Inflammatory macrophage (primary cell): Measurements from ENCODE around the gene RFC4.

Experiments used
- DNase-seq, 2 donors: peaks; one replicate each; pipeline ENCODE4 v3.0.0-alpha.2; 2020 to 2022

RFC4 gene

DNA sequence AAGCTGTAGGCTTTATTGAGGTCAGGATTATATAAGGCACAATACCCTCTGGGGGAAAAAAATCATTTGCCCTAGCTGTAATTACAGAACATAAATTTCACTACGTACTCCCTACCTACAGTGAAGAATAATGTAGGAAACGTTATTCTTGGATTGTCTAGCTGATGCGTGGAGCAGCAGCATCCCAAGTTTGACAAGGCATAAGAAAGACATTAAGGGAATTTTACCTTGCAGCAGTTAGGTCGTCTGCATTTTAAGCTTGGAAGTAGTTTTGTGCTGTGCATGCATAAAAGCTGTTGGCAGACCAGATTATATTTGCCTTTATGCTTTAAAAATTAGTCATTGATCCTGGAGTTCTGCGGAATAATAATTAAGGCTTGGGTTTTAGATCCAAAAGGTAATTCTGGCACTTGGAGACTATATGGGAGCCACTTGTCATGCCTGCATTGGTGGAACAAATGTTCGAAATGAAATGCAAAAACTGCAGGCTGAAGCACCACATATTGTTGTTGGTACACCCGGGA is 20.7 kb downstream of the RFC4 start:
- DNase-seq = no peak

DNA sequence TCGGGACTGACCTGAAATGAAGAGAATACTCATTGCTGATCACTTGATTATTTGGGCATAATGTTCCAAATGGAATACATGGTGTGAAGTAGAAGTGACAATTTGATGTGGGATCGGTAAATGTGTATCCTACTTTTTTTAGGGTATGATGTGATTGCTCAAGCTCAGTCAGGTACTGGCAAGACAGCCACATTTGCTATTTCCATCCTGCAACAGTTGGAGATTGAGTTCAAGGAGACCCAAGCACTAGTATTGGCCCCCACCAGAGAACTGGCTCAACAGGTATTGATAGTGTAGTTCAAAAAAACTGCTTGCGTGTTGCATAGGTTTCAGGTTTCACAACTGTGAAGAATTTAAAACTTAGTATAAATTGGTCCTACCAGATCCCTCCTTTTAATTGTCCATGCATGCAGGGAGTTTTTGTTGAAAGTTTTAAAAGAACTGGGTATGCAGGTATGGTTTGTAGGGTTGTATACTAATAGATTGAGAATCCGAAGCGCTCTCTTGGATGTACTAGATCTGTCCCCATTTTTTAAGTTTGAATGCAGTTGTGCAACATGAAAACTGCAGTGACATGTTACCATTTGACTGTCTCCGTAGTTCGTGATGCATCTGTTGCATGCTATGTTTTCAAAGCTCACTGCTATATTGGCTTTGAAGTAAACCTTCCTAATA is 21.3 kb downstream of the RFC4 start:
- no peak for DNase-seq

DNA sequence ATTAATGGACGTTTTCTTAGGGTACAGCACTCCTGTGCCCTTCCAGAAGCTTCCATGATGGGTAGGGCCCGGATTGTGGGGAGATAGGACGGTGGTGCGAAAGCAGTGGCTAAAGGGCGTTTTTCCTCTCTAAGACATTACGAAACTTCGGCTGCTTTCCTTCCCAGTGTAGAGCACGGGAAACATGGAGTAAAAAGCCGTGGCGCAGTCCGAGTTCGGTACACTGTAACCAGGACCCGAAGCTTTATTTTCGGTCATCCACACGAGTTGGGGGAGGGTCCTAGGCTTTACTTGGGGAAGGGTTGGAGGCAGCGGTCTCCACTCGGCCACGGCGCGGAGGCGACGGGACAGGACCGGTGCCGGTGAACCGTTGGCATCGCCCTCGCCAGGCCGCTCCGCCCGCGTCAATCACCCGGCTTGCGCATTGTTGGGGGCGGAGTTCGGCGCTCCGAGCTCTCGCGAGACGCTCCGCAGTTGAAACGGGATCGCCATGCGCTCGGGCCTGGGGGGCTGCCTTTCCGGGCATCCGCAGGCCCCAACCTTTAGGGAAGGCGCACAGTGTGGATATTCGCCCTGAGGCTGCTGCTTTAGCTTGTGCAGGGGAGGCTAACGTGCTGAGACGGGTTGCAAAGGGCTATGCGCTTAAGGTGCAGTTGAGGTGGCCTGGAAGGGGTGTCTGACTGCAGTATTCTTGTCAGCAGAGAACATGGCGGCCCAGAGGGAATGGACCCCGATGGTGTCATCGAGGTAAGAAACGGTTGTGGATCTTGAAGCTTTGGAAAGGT is 22.4 kb downstream of the RFC4 start:
- DNase-seq = peak; percentile 85 to 87

DNA sequence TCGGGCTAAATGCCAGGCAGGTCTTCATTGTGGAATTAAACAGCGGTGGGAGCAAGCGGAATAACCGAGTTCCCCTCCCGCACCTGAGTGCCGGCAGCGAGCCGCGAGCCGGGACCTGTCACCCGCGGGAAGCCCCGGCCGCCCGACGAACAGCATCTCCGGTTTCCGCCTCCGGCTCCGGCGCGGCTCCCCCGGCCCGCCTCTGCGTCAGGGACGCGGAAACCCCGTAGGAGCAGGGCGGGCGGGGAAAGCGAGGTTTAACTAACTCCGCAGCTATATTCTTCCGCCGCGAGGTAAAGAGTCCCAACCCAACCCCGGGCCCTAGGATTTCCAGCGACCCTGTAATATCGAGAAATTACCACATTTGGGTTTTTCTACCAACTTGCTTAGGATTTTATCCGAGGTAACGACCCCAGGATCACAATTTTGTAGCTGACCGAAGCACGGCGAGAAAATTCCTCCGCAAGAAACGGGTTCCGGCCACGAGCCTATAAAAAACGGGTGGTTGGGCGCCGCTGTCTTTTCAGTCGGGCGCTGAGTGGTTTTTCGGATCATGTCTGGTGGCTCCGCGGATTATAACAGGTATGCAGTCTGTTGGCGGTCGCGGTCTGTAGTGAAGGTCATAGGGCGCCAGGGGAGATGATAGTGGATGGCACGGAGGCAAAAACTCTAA is 23.1 kb downstream of the RFC4 start, which contains the start of gene EIF4A2:
Gene EIF4A2 (plus strand): TSS at position 520 of the 673 bp plus-strand sequence. CDS start 34 bp downstream, at position 554.
- peak; percentile 85 to 91 for DNase-seq

DNA sequence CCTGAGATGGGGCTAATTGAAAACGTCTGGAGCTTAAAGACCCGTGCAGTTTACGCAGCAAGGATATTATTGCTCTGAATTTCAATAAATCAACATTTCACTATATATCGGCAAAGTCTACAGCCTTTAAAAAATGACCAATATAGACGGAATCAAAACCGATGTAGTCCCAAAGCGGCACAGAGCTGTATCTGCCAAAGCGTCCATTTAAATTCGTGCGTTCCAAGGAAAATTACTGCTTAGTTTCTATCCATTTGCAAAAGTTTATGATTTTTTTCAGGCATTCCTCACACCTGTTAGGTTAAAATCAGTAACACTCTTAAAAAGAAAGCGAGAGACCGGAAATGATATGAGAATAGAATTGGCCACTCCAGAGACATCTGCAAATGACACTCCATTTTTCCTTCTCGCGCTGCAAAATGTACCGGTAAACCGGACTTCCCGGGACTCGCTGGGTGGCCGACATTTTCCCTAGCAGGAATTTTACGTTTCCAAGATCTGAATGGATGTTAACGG is 23.7 kb downstream of the RFC4 start:
- DNase-seq = no peak

DNA sequence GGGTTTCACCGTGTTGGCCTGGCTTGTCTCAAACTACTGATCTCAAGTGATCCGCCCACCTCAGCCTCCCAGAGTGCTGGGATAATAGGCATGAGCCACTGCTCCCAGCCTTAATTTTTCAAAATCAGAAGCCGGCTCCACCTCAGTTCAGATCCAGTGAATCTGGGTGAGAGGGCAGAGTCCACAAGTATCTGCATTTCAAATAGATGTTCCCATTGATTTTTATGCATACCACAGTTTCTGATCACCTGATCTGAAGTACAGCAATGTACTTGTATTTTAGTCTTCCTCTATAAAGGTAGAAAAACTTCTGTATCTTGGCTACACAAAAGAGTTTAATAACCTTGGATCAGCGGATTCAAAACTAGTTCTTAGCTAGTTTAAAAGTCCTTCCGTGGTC is 27.1 kb downstream of the RFC4 start:
- DNase-seq = no peak

DNA sequence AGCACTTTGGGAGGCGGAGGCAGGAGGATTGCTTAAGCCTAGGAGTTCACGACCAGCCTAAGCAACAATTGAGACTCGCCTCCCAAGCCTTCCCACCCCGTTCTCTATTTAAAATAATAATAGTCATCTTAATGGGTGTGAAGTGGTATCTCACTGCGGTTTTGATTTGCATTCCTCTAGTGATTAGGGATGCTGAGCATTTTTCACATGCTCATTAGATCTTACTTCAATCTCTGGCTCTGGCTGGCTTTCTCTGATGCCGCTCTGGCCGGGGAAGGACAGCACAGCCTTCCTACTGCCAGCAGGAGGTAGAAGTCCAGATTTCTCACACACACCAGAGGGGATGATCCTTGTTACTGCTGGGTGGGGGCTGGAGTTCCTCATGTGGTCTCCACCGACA is 30.3 kb downstream of the RFC4 start:
- DNase-seq = no peak

DNA sequence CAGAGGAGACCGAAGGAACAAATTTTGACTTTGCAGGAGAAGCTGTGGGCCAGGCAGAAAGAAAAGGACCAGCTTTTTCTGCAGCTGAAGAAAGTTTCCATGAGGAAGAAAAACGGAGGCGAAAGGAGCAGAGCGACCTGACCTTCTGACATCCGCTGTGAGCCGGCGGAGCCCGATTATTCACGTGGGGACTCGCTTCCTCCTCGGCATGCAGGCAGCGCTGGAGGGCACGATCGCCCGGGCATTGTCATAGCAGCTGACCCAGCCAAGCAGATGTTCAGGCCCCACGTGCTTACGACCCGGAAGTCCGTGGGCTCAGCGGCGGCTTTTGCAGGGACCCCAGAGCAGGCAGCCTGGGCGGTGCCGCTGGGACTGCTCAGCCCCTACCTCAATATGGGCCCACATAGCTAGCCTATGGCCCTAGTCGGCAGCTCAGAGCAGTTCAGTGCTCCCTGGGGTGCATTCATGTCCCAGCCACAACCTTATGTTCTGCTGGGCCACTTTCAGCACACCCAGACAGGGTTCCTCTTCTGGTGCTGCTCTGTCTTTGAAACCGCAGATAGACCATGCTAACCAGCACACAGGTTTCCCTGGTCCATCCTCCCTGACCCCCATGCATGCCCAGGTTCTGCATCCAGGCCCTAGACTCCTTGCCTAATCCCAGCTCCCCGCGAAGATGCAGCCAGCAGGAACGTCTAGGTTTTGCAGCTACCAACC is 33.4 kb downstream of the RFC4 start:
- peak; percentile 91 to 96 for DNase-seq

DNA sequence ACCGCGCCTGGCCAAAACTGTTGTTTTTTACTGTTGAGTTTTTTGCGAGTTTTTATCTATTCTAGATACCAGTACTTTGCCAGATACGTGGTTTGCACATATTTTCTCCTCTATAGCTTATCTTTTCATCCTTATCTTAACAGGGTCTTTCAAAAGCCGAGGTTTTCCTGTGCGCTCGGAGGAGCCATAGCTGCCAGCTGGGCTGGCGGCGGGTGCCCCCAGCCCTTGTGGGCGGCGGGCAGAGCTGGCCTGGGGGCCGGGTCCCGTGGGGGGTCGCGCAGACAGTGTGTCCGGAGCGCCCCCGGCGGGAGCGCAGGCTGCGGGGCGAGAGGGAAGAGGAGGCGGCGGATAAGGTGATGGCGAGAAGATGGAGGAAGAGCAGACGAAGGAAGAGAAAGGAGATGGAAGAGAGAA is 34.0 kb downstream of the RFC4 start:
- no peak for DNase-seq

DNA sequence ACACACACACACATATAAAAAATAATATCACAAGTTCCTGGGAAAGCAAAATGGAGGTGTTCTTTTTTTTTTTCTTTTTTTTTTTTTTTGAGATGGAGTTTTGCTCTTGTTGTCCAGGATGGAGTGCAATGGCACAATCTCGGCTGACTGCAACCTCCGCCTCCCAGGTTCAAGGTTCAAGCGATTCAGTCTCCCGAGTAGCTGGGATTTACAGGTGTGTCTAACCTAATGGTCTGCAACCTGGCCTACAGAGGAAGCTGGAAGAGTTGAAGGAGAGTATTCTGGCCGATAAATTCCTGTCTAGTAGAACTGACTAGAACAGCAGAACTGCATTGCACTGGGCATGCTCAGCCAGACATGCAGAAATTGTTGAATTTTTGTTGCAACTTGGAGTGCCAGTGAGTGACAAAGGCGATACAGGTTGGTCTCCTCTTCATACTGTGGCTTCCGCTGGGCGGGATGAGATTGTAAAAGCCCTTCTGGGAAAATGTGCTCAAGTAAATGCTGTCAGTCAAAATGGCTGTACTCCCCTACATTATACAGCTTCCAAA is 45.3 kb downstream of the RFC4 start:
- no peak for DNase-seq

DNA sequence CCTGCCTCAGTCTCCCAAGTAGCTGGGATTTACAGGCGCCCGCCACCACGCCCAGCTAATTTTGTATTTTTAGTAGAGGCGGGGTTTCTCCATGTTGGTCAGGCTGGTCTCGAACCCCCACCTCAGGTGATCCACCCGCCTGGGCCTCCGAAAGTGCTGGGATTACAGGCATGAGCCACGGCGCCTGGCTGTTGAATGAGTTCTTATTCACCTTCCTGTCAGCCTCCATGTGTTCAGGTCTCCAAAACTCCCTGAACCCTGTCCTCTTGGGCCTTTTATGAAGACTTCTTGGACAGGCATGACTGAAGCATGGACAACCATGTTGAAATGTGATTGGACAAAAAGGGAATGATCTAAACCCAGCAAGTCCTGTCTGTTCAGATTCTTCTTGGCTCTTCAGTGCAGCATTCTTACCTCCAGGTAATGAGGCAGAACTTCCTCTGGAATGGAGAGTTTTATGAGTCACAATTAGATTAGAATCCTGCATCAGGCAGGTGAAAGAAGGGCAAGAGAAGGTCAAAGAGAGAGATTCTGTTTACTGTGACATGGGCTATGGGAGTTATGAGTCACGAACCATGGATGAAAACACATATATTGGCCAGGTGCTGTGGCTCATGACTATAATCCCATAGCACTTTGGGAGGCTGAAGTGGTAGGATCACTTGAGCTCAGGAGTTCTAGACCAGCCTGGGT is 46.0 kb downstream of the RFC4 start:
- DNase-seq = no peak

DNA sequence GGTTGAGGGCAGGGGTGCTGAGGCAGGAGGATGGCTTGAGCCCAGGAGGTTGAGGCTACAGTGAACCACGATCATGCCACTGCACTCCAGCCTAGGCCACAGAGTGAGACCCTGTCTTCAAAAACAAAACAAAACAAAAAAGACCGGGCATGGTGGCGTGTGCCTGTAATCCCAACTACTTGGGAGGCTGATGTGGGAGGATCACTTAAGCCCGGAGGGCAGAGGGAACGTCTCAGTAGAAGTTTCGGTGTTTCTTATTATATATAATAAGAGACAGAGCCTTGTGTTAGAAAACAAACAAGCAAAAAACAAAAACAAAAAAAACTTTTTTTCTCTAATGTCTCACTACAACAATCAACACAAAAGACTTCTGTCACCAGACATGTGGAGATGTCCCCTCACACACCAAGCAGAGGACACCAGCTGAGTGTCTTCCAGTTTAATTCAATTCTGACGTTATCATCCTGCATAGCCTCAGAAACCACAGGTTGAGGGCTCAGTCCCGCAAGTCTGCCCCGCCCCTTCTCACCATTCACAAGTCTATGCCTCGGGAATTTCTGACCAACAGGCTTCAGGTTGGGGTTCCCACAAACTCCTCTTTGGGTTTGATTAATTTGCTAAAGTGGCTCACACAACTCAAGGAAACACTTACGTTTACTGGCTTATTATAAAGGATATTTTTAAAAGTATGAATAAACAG is 46.9 kb downstream of the RFC4 start:
- DNase-seq = no peak

DNA sequence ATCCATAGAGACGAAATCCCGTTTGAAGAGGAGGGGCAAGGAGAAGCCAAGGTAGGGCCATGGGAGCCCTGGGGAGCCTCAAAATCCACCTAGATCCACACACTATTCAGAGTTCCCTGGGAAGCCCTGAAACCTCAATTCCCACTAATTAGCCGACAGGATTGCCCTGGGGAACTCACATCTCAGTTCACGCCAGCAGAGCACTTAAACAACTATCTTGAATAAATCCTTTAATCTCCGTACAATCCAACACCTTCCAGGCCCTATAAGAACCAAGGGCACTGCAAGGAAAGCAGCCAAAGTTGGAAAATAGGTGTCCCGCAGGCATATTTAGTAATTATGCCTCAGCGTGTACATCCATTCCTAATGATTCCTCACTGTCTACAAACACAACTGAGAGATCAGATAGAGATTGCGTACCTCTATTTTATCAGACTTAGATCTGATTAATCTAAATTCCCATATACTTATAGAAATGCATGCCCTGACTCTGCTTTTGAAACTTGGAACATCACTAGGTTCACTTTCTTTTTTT is 48.5 kb downstream of the RFC4 start:
- DNase-seq = no peak

DNA sequence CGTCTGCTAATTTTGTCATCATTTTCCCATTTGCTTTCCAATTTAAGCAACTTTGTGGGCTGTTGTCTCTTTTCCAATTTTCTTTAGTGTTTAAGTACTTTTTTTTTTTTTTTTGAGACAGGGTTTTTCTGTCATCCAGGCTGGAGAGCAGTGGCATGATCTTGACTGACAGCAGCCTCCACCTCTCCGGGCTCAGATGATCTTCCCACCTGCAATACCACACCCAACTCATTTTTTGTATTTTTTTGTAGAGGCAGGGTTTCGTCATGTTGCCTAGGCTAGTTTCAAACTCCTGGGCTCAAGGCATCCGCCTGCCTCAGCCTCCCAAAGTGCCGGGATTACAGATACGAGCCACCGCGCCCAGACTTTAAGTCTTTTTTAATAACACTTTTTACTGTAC is 49.1 kb downstream of the RFC4 start:
- DNase-seq = no peak

DNA sequence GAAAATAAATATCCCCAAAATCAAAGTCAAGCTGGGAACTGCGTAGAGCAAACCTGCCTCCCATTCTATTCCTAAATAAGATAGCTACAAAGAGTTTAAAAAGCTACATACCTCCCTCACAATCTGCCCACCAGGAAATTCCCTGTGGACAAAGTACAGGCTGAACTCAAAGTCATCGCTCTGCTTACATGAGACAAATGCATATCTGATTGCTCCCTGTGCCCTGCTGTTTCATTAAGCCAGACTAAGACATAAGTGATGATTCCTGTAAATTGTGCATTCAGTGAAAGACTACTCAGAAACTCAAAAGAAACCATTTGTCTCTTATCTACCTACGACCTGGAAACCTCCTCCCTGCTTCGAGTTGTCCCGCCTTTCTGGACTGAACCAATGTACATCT is 51.4 kb downstream of the RFC4 start:
- DNase-seq = no peak

DNA sequence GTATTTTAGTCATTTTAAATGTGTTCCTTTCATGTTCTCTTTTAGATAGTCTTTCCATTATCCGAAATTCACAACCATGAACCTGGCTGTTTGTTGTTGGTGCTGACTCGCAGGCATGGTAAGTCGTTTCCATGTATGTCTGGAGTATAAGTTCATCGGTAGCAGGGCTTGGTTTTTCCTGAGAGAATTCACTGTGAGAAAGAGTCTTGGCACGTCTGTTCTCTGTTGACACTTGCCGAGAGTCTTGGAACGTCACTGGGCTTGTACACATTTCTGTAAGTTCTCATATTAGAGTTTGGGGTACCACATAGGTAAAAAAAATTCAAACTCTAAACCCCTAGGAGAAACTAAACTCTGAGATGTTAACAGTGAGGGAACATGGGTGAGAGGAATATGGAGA is 52.3 kb downstream of the RFC4 start:
- DNase-seq = no peak

DNA sequence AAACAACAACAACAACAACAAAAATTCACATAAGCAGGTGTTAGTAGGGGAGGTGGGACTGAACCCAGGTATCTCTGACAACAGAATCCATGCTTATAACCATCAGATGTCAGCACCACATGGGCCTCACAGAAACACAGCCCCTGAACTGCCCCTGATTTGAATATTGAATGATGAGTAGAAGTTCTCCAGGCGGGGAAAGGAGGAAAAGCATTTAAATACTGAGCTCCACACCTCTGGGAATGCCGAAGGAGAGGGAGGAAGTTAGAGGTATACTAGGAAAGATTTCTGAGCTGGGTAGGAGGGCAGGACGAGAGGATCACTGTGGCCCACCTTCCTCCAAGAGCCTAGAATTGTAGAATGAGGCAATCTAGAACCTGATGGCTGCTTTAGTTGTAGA is 54.8 kb downstream of the RFC4 start:
- DNase-seq = no peak

DNA sequence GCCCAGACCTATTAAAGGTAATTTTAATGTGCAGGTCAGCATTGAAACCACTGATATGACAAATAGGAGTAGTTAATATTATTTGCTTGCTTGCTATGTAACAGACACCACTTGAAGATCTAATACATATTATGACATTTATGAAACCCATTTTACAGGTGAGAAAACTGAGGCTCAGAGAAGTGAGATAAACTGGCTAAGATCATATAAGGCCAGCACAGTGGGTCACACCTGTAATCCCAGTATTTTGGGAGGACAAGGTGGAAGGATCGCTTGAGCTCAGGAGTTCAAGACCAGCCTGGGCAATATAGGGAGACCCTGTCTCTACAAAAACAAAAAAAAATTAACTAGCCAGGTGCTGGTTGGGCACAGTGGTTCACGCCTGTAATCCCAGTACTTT is 56.0 kb downstream of the RFC4 start:
- no peak for DNase-seq

DNA sequence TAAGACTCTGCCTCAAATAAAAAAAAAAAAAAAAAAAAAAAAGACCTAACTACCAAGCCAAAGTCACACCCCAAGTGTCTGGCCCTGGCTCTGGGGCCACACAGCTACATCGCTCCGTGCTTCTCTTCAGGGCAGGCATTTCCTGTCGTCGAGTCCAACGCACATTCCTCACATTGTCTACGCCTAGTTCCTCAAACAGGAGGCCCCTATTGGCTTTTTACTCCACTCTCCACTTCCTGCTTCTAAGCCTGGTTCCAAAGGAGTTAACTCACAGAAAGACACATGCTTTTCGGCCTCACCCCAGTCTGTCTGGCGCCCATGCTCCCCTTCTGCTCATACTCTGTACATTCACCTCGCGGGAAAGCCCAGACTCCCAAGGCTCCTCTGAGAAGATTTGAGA is 60.3 kb downstream of the RFC4 start:
- DNase-seq = peak; percentile 82 to 87

DNA sequence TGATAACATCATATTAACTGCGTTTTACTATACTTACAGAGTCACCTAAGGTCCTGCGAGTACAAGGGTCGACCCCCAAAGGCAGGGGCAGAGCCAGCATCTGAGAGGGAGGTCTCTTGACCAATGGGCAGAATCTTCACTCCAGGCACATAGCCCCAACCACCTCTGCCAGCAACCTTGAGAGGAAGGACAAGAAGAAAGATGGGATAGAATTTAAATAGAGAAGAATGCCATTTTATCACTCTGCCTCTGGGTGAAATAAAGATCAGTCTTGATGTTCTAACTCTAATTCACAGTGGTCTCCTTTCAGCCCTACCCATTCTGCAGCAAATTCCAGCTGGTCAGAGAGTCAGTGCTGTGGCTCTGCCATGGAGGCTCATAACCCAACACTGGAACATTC is 62.6 kb downstream of the RFC4 start:
- DNase-seq = no peak
